Muscle of arm (tissue), 14 donors: ENCODE results near the gene BPTF. TPM values are rescaled to one million over a fixed set of nuclear protein-coding genes. Genes with fewer than 3 reads are reported as not detected.
"Not testable (repeated sequence)": the region's sequence is repeated elsewhere in the genome, so short reads cannot be mapped to it uniquely, and the experiment has no call there.

Experiments used
- DNase-seq: peaks from one replicate; pipeline ENCODE4 v3.0.0-alpha.2; 2013
- long read RNA-seq, 11 donors: transcript quantifications; one replicate each; lab custom pipeline, GENCODE V29; 2026
- polyA plus RNA-seq, 12 donors: library from polyadenylated mRNA; unstranded; fragments of 120-200 nt; gene quantifications; one replicate each; pipeline ENCODE4 v1.2.1, GENCODE V29; 2013; ENCODE audit not compliant: insufficient read length in 12 of 12

Gene BPTF
- polyA plus RNA-seq = 100 to 1,000 TPM in 1 of 12 donors, 10 to 100 TPM in 10, not detected in 1; 53.5 to 137 (median 63.8) TPM
- long read RNA-seq, donor 1, partial matches to known transcripts = 11 of 14 reads
- long read RNA-seq, donor 1, other reads (novel, unspliced or antisense) = 0 of 14 reads
- long read RNA-seq, donor 2, partial matches to known transcripts = 5 of 8 reads
- long read RNA-seq, donor 2, other reads (novel, unspliced or antisense) = 0 of 8 reads
- long read RNA-seq, donor 3, partial matches to known transcripts = 0 of 1 reads
- long read RNA-seq, donor 3, other reads (novel, unspliced or antisense) = 0 of 1 reads
- long read RNA-seq, donor 4, partial matches to known transcripts = 0 of 1 reads
- long read RNA-seq, donor 4, other reads (novel, unspliced or antisense) = 0 of 1 reads
- long read RNA-seq, donor 5, partial matches to known transcripts = 5 of 7 reads
- long read RNA-seq, donor 5, other reads (novel, unspliced or antisense) = 0 of 7 reads
- long read RNA-seq, donor 6, partial matches to known transcripts = 5 of 5 reads
- long read RNA-seq, donor 6, other reads (novel, unspliced or antisense) = 0 of 5 reads
- long read RNA-seq, donor 7, partial matches to known transcripts = 0 of 2 reads
- long read RNA-seq, donor 7, other reads (novel, unspliced or antisense) = 0 of 2 reads
- long read RNA-seq, donor 8, partial matches to known transcripts = 0 of 2 reads
- long read RNA-seq, donor 8, other reads (novel, unspliced or antisense) = 0 of 2 reads
- long read RNA-seq, donor 9 = 0 reads
- long read RNA-seq, donor 10, partial matches to known transcripts = 0 of 1 reads
- long read RNA-seq, donor 10, other reads (novel, unspliced or antisense) = 0 of 1 reads
- long read RNA-seq, donor 11, partial matches to known transcripts = 0 of 9 reads
- long read RNA-seq, donor 11, other reads (novel, unspliced or antisense) = 6 of 9 reads

DNA sequence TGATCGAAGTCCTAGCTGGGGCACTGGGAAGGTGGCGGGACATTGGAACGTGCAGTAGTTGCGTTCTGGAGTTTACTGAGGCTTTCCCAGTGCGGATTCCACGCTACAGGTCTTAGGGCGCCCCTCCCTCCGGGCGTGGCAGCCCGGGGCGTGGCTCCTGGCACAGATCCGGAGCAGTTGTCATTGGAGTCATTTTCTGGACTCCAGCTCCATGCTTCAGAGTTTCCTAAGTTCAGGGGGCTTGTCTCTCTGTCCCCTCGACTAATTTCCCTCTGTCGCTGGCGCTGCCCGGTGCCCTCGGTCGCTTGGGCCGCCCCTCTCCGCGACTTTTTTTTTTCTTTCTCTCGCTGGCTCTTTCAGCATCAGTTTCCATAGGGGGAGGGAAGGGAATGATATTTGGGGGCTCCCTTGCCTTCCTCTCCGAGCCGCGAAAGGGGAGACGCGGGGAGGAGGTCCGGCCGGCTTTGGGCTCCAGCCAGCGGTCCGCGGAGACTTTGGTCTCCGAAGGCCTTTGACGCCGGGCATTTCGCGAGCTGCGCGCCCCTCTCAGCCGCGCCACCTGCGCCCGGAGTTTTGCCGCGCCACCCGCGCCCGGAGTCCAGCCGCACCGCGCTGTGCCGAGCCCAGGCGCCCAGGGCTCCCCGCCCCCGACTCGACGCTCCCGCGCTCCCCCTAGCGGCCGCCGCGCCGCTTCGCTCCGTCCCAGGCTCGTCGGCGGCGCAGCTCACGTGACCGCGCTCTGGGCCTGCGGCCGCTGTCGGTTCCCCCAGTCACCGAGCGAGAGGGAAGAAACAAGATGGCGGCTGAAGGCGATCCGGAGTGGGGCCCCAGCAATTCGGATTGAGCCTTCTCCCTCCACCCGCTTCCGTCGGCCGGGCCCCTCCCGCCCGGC, at the start of gene BPTF:
Gene BPTF (plus strand): TSS at position 769 of the 892 bp plus-strand sequence. CDS start 222 bp downstream, outside the sequence.
- peak; percentile 95 for DNase-seq

- DNase-seq = peak; percentile 78
Measured at GRCh38 chr17:67779098-67779672, 46.1 kb upstream of the BPTF start.

DNA sequence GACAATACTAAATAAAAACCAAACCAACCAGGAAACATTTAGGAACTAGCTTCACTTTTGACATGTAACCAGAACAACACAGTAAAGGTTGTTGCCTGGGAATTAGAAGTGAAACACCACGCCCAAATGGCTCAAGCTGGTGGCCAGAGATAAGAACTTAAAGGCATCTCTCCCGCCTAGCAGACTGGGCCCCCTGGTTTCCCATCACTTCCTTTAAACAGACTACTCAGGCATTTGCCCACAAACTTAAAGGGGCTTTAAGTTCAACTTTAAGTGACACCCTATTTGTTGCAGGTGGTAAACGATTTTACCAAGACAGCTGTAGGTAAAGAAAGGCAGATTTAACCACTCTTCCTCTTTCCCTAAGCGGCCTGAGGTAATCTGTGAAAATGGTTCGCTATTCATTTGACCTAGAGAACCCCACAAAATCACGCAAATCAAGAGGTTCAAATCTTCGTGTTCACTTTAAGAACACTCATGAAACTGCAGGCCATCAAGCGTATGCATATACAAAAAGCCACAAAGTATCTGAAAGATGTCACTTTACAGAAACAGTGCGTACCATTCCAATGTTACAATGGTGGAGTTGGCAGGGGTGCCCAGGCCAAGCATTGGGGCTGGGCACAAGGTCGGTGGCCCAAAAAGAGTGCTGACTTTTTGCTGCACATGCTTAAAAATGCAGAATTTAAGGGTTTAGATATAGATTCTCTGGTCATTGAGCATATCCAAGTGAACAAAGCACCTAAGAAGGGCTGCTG, 40.8 kb upstream of the BPTF start:
- no peak for DNase-seq

DNA sequence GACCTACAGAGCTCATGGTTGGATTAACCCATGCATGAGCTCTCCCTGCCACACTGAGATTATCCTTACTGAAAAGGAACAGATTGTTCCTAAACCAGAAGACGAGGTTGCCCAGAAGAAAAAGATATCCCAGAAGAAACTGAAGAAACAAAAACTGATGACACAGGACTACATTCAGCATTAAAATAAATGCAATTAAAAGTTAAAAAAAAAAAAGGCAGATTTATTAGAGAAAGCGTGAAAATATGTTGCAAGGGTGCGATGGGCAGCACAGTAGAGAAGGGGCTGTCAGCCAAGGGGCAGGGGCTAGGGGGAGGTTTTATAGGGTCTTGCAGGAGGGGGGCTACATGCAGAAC, 40.2 kb upstream of the BPTF start:
- no peak for DNase-seq

DNA sequence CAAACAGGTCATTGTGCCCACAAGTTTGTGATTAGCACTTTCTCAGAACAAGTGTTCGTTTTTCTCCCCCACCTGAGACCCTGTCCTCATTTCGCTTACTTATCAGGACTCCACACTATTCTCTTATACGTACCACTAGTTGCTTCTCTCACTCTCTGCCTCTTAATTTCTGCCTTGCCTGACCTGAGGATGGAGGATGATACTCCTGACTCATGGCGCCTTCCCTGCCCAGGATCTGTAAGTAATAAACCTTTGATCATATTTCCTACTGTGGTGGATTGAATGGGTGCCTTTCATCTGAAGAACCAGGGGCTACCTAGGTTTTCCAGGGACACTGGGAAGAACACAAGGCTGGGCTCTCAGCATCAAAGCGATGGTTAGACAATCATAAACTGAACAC, 39.8 kb upstream of the BPTF start:
- no peak for DNase-seq

- peak; percentile 52 for DNase-seq
Measured at GRCh38 chr17:67800495-67800928, 24.8 kb upstream of the BPTF start.

DNA sequence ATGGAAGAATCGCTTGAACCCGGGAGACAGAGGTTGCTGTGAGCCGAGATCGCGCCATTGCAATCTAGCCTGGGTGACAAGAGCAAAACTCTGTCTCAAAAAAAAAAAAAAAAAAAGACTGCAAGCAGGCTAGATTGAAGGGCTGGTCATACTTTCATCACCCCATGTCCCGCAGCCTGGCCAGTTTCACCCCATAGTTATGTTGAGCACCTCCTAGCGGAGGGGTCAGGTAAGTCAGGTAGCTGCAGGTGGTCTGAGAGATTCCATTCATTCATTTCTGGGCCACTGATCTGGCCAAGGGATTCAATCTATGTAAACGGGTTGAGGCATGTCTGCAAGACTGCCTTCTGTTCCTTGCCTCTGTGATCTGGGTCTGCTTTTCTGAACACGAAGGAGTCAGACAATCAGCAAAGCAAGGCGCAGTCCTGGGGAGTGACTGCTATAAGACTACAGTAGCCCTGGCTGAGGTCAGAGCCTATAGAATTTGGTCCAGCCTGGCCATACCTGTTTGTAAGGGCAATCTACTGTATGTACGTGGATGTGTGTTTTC, 23.6 kb upstream of the BPTF start:
- DNase-seq = no peak

DNA sequence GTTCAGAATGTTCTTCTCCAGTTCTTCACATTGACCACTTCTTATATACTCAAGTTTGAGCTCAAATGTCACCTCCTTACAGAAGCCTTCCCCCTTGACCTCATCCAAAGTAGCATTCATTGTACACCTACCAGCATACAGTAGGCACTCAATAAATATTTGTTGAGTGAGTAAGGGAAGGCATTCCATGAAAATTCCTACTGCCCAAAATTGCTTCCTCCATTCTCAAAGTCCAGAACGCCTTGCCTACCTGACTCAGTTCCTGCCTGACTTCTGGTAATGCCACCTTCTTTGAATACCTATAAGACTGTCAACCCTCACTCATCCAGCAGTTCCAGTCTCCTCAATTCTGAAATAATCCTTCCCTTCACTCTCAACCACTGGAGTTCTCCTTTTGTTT, 14.8 kb upstream of the BPTF start:
- DNase-seq = no peak

DNA sequence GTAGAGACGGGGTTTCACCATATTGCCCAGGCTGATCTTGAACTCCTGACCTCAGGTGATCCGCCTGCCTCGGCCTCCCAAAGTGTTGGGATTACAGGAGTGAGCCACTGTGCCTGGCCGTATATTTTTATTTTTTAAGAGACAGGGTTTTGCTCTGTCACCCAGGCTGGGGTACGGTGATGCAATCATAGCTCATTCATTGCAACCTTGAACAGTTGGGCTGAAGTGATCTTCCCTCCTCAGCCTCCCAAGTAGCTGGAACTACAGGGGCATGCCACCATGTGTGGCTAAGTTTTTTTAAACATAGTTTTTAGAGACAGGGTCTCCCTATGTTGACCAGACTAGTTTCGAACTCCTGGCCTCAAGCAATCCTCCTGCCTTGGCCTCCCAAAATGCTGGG, 12.9 kb upstream of the BPTF start:
- not testable (repeated sequence) for DNase-seq

GRCh38 chr17:67813803-67814180, 11.5 kb upstream of the BPTF start:
- no peak for DNase-seq

DNA sequence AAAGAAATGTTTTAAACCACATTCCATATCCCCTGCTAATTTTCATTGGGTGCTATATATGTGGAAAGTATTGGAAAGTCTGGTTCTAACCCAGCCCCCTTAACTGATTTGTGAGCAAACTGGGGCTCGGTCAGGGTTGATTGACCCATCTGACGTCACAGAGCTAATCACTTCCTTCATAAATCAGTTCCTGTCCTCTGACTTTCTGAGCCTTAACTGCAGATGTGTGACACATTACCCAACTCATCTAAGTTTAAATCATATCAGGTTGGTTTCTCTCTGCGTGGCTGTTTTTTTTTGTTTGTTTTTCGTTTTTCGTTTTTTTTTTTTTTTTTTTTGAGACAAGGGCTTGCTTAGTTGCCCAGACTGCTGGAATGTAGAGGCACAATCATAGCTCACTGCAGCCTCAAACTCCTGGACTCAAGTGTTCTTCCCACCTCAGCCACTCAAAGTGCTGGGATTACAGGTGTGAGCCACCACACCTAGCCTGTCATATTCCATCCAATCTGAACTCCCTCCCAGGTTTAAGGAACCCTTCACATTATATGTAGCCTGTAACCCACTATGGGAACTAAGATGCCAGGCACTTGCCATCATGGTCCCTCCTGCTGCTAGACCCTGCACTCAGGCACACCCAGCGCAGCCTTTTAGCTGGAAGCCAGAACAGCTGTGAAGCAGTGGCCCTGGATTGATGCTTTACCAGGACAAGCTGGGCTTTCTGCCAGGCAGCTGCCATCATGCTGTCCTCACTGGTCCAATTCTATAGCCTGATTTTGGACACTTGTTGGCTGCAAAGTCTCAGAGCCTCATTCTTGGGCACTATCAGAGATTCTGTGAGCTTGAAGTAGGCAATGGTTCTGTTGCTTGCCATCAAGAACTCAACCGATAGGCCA, 6.9 kb upstream of the BPTF start:
- no peak for DNase-seq

DNA sequence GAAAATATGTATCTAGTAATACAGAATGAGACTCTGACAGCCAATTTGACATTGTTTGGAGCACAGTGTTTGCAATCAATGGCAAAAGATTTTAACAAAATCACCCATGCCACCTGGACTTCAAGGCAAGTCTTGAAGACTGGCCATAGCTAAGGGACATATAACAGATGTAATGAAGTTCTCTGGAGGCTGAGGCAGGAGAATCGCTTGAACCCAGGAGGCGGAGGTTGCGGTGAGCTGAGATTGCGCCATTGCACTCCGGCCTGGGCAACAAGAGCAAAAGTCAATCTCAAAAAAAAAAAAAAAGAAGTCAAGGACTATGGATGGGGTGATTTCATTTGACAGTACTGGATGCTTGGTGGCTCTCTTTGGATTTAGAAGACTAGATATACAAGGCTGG, 5.6 kb upstream of the BPTF start:
- DNase-seq = no peak

GRCh38 chr17:67821871-67822367, 3.4 kb upstream of the BPTF start:
- DNase-seq = no peak

DNA sequence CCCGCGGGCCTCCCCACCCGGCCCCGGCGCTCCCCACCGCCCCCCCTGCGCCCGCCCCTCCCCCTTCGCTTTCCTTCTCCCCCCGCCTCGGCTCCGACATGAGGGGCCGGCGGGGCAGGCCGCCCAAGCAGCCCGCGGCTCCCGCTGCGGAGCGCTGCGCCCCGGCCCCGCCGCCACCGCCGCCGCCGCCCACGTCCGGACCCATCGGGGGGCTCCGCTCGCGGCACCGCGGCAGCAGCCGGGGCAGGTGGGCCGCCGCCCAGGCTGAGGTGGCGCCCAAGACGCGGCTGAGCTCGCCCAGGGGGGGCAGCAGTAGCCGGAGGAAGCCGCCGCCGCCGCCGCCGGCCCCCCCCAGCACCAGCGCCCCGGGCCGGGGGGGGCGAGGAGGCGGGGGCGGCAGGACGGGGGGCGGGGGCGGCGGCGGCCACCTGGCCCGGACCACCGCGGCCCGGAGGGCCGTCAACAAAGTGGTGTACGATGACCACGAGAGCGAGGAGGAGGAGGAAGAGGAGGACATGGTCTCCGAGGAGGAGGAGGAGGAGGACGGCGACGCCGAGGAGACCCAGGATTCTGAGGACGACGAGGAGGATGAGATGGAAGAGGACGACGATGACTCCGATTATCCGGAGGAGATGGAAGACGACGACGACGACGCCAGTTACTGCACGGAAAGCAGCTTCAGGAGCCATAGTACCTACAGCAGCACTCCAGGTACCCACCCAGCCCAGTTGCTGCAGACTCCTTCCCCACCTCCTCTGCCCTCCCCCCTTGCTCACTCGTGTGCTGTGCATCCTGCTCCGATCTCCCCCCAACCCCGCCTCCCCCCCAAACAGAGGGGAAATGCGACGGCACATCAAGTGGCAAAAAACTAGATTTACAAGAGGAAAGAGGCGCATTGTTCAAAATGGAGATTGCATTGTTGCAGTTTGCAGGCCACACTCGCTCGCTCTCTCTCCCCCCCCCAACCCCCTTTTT, 611 bp downstream of the BPTF start:
- peak; percentile 76 for DNase-seq

DNA sequence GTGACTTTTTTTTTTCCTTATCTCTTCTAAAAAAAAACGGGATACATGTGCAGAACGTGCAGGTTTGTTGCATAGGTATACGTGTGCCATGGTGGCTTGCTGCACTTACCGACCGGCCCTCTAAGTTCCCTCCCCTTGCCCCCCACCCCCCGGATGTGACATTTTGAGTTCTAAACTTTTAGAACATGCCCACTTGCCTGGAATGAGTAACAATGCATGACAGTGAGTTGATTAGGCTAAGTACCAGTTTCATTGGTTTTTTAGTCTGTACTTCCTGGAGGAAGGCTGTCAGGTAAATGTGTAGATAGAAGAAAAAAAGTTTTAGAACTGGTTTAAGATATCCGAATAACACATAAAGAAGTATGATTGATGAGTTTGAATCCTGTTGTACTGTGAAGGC, 4.0 kb downstream of the BPTF start:
- DNase-seq = no peak

DNA sequence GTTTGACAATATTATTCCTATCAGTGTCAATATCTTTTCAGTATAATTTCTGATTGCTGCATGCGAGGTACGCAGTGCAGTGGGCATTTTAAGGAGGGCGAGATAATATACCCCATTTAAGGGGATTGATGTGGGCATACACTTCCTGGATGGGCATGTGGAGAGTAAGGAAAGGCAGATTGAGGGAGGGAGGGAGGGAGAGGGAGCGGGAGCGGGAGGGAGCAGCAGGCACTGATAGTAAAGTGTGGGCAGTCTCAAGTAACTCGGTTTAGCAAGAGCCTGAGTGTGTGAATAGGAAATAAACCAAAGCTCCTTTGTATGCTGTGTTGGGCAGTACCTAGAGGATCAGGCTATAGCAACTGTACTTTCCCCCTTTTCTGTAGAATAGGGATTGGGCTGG, 5.1 kb downstream of the BPTF start:
- no peak for DNase-seq

GRCh38 chr17:67831268-67831667, 6.0 kb downstream of the BPTF start:
- DNase-seq = no peak

- DNase-seq = no peak
Measured at GRCh38 chr17:67833134-67833533, 7.8 kb downstream of the BPTF start.
